H1 (cell line): ENCODE data around the gene ITGB8. TPM values are rescaled to one million over a fixed set of nuclear protein-coding genes. Genes with fewer than 3 reads are reported as not detected.

ENCODE experiments used
- CTCF ChIA-PET: fragments of 300-600 bp; sonication (Branson Sonifier 250); formaldehyde crosslinking; loops from one replicate; lab custom pipeline; 2021; ENCODE audit not compliant: partially characterized antibody; lab: Charles Lee
- POLR2A ChIA-PET: fragments of 300-600 bp; sonication (Branson Sonifier 250); formaldehyde crosslinking; loops from one replicate; lab custom pipeline; 2021; ENCODE audit warnings: inconsistent platforms; ENCODE audit not compliant: partially characterized antibody; lab: Charles Lee
- DNase-seq, 2 experiments: peaks; one replicate each; pipeline versions ENCODE4 v3.0.0 to v3.0.0-alpha.2; 2010 to 2022; ENCODE audit warnings: low spot score in 2 of 2, low read depth in 1 of 2, mixed read lengths in 1 of 2
- FAIRE-seq: peaks from 2 replicates; lab custom pipeline; 2011; peaks lifted over from hg19 to GRCh38; lab: Jason Lieb, UNC
- H2AFZ ChIP-seq: 2 replicates; pipeline ENCODE4 v1.8.1; 2012; ENCODE audit warnings: low read length, inconsistent platforms
- H2AK5ac ChIP-seq: 2 replicates; pipeline ENCODE4 v1.6.1; 2013; ENCODE audit warnings: low read depth, low read length
- H2BK120ac ChIP-seq: replicated peaks from 2 replicates; pipeline ENCODE3; 2013; ENCODE audit warnings: low read depth, low read length, inconsistent platforms
- H2BK12ac ChIP-seq: 2 replicates; pipeline ENCODE4 v1.6.1; 2013; ENCODE audit warnings: low read depth, low read length
- H2BK15ac ChIP-seq: 2 replicates; pipeline ENCODE4 v1.6.1; 2013; ENCODE audit warnings: low read length
- H2BK20ac ChIP-seq: 2 replicates; pipeline ENCODE4 v1.6.1; 2013; ENCODE audit warnings: low read length
- H2BK5ac ChIP-seq: 2 replicates; pipeline ENCODE4 v1.6.1; 2013; ENCODE audit warnings: low read depth, low read length
- H3K14ac ChIP-seq: 2 replicates; pipeline ENCODE4 v1.6.1; 2013; ENCODE audit warnings: inconsistent platforms; ENCODE audit not compliant: insufficient read length
- H3K18ac ChIP-seq: 2 replicates; pipeline ENCODE4 v1.6.1; 2013; ENCODE audit warnings: low read length; ENCODE audit errors: extremely low read depth
- H3K23ac ChIP-seq: 2 replicates; pipeline ENCODE4 v1.6.1; 2013; ENCODE audit warnings: inconsistent platforms; ENCODE audit not compliant: insufficient read length
- H3K23me2 ChIP-seq: 2 replicates; pipeline ENCODE4 v1.6.1; 2013; ENCODE audit warnings: low read depth, low read length
- H3K27ac ChIP-seq: 2 replicates; pipeline ENCODE4 v1.6.1; 2011; ENCODE audit warnings: low read depth, low read length, inconsistent platforms
- H3K27me3 ChIP-seq, 4 experiments: replicated peaks in 1 of 4; 1 replicate in 1 of 4; 2 replicates in 3 of 4; pipeline versions ENCODE4 v1.6.1 to v1.8.1; 2011 to 2013; ENCODE audit warnings: low read length in 3 of 4, mild to moderate bottlenecking in 3 of 4, inconsistent platforms in 2 of 4, mixed read lengths in 2 of 4, moderate library complexity in 1 of 4; ENCODE audit not compliant: control insufficient read depth in 3 of 4, insufficient read depth in 3 of 4; ENCODE audit errors: extremely low read depth in 1 of 4
- H3K36me3 ChIP-seq, 4 experiments: 2 replicates each; pipeline versions ENCODE4 v1.6.1 to v1.8.1; 2011 to 2013; ENCODE audit warnings: mild to moderate bottlenecking in 4 of 4, low read length in 3 of 4, moderate library complexity in 2 of 4, control low read depth in 1 of 4, inconsistent platforms in 1 of 4; ENCODE audit not compliant: insufficient read depth in 4 of 4, control insufficient read depth in 2 of 4
- H3K4ac ChIP-seq: replicated peaks from 2 replicates; pipeline ENCODE3; 2013; ENCODE audit warnings: low read length, low read depth, mixed read lengths, inconsistent platforms; ENCODE audit not compliant: insufficient read length
- H3K4me1 ChIP-seq, 4 experiments: replicated peaks in 1 of 4; 1 replicate in 1 of 4; 2 replicates in 3 of 4; pipeline versions ENCODE4 v1.6.1 to v1.8.1; 2011 to 2013; ENCODE audit warnings: low read length in 3 of 4, inconsistent platforms in 2 of 4, mixed read lengths in 1 of 4; ENCODE audit not compliant: insufficient read depth in 4 of 4, control insufficient read depth in 3 of 4
- H3K4me2 ChIP-seq, 2 experiments: 2 replicates each; pipeline versions ENCODE4 v1.6.1 to v1.8.1; 2011 to 2013; ENCODE audit warnings: low read depth in 2 of 2, low read length in 2 of 2, control low read depth in 1 of 2, inconsistent platforms in 1 of 2, mild to moderate bottlenecking in 1 of 2; ENCODE audit not compliant: insufficient read depth in 1 of 2
- H3K4me3 ChIP-seq, 4 experiments: fragments of 200-600, 300-600 bp in 1 of 4; sonication (generic), shearing (Covaris generic), sonication (Bioruptor Twin) in 1 of 4; 2 replicates each; pipeline versions ENCODE4 v1.5.1 to v1.8.1; 2011 to 2016; ENCODE audit warnings: low read length in 4 of 4, low read depth in 3 of 4, control low read depth in 2 of 4, inconsistent platforms in 2 of 4, mild to moderate bottlenecking in 2 of 4, mixed read lengths in 1 of 4, moderate library complexity in 1 of 4; ENCODE audit not compliant: insufficient read depth in 2 of 4; ENCODE audit errors: extremely low read depth in 1 of 4
- H3K56ac ChIP-seq: replicated peaks from 2 replicates; pipeline ENCODE3; 2013; ENCODE audit warnings: low read depth, mild to moderate bottlenecking, mixed read lengths, low read length, inconsistent platforms; ENCODE audit not compliant: insufficient read length
- H3K79me1 ChIP-seq: 2 replicates; pipeline ENCODE4 v1.6.1; 2013; ENCODE audit warnings: low read depth, low read length, control low read depth
- H3K79me2 ChIP-seq, 2 experiments: 2 replicates each; pipeline versions ENCODE4 v1.6.1 to v1.8.1; 2012 to 2013; ENCODE audit warnings: low read length in 2 of 2, mild to moderate bottlenecking in 2 of 2, inconsistent platforms in 1 of 2; ENCODE audit not compliant: insufficient read depth in 2 of 2, control insufficient read depth in 1 of 2
- H3K9ac ChIP-seq, 4 experiments: replicated peaks in 1 of 4; 1 replicate in 1 of 4; 2 replicates in 3 of 4; pipeline versions ENCODE4 v1.6.1 to v1.8.1; 2011 to 2013; ENCODE audit warnings: low read depth in 3 of 4, low read length in 3 of 4, control low read depth in 2 of 4, mild to moderate bottlenecking in 2 of 4, moderate library complexity in 2 of 4, inconsistent platforms in 1 of 4; ENCODE audit errors: extremely low read depth in 1 of 4
- H3K9me3 ChIP-seq, 2 experiments: 2 replicates each; pipeline versions ENCODE4 v1.6.1 to v1.8.1; 2012 to 2013; ENCODE audit warnings: mild to moderate bottlenecking in 2 of 2, moderate library complexity in 2 of 2, control low read depth in 1 of 2, inconsistent platforms in 1 of 2, low read depth in 1 of 2, low read length in 1 of 2, mixed read lengths in 1 of 2; ENCODE audit not compliant: insufficient read depth in 2 of 2
- H4K20me1 ChIP-seq, 2 experiments: replicated peaks in 1 of 2; 2 replicates each; pipeline versions ENCODE3 to v1.8.1; 2011 to 2013; ENCODE audit warnings: inconsistent platforms in 2 of 2, low read length in 2 of 2, mild to moderate bottlenecking in 1 of 2; ENCODE audit not compliant: insufficient read depth in 2 of 2, control insufficient read depth in 1 of 2
- H4K5ac ChIP-seq: 2 replicates; pipeline ENCODE4 v1.6.1; 2013; ENCODE audit warnings: low read length, low read depth, mixed read lengths, inconsistent platforms; ENCODE audit not compliant: insufficient read length
- H4K8ac ChIP-seq: 2 replicates; pipeline ENCODE4 v1.8.0; 2013; ENCODE audit warnings: mild to moderate bottlenecking, moderate library complexity, low read length, inconsistent platforms; ENCODE audit not compliant: insufficient read depth; ENCODE audit errors: extremely low read depth
- H4K91ac ChIP-seq: replicated peaks from 2 replicates; pipeline ENCODE3; 2013; ENCODE audit warnings: low read length, mixed read lengths, inconsistent platforms; ENCODE audit not compliant: insufficient read length
- BACH1 ChIP-seq: IDR thresholded peaks from 2 replicates; pipeline ENCODE4 v1.6.1; 2012; ENCODE audit warnings: low read length, improper control_type of control experiment
- WGBS, 2 experiments: shearing (Covaris generic) in 1 of 2; methylation state at CpG; one replicate each; pipeline versions ENCODE4 v1.1.6 to v1.1.7; 2013 to 2015; ENCODE audit warnings: low lambda C conversion rate in 2 of 2, mixed read lengths in 2 of 2, inconsistent platforms in 1 of 2, low coverage in 1 of 2, missing lambda C conversion rate in 1 of 2; ENCODE audit not compliant: insufficient replicate concordance in 2 of 2, insufficient coverage in 1 of 2, insufficient read length in 1 of 2; ENCODE audit errors: extremely low coverage in 1 of 2, missing lambda C conversion rate in 1 of 2; 5-methylcytosine and 5-hydroxymethylcytosine counted together
- polyA plus RNA-seq, 7 experiments: library from polyadenylated mRNA; depleted of rRNA in 3 of 7; stranded (reverse) in 5 of 7; unstranded in 2 of 7; fragments of >200 nt in 5 of 7; fragments of 200-250 nt in 2 of 7; gene quantifications; 1 replicate in 5 of 7; 2 replicates in 1 of 7; 4 replicates in 1 of 7; pipeline versions ENCODE4 v1.2.1 to v1.2.3, GENCODE V29; 2011 to 2013; ENCODE audit warnings: missing spikeins in 2 of 7, mixed read lengths in 2 of 7
- total RNA-seq: library from RNA; stranded (reverse); fragmentation: NEBNext Ultra II Directional; extraction: Animal tissue kit (Norgen Biotek cat#: 25700); gene quantifications from 2 replicates; pipeline ENCODE4 v1.2.1, GENCODE V29; 2021

Gene ITGB8
- total and polyA plus RNA-seq, 2 of the 8 experiments (the other 6 are each of a cell fraction or from before 2014, with no cell fraction given), result 1.2 to 3.6 TPM

DNA sequence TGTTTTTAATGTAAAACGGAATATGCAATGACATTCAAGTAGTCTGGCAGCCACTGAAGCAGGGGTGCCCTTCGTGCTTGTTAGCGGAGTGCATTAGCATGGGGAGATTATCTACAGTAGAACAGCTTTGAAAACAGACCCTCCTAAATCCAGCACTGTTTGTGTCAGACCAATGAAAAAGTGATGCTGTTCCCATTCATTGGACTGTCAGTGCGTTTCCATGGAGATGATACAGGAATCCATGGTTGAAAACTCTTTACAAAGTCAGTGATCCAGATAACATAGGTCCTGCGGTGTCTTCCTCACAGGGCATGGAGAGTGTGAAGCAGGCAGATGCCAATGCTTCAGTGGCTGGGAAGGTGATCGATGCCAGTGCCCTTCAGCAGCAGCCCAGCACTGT, 73.6 kb downstream of the ITGB8 start:
- H3K23me2 ChIP-seq, result no peaks in the 10 kb centered on the region
- no peak overlapping the region for H4K91ac ChIP-seq
- no peak overlapping the region for H3K27ac ChIP-seq
- peaks cover 0 to 1% (median 0%) of the 10 kb centered on the region in 4 experiments; a peak in 1 of 7 replicates for H3K27me3 ChIP-seq
- no peak overlapping the region for H3K4ac ChIP-seq
- H3K79me1 ChIP-seq, result no peaks in the 10 kb centered on the region
- CTCF ChIA-PET, result interaction anchor here (0.5 kb wide), 1 partner anchor 261 kb away, joined by 3 read pairs; no protein-coding TSS in a partner anchor
- no peak overlapping the region for H3K18ac ChIP-seq
- no peak overlapping the region for H2BK20ac ChIP-seq
- POLR2A ChIA-PET, result no interaction called here
- H4K5ac ChIP-seq, result no peak overlapping the region
- H3K4me3 ChIP-seq, result no peak overlapping the region
- H2BK12ac ChIP-seq, result no peak overlapping the region
- peaks cover 0 to 5% (median 0%) of the 10 kb centered on the region in 4 experiments; a peak in 1 of 7 replicates for H3K4me1 ChIP-seq
- H3K9ac ChIP-seq, result no peak overlapping the region
- FAIRE-seq (no peak), DNase-seq (no peak)
- no peaks in the 10 kb centered on the region for H3K9me3 ChIP-seq
- H3K4me2 ChIP-seq, result no peak overlapping the region
- no peak overlapping the region for H3K56ac ChIP-seq
- H3K23ac ChIP-seq, result no peak overlapping the region
- H2AK5ac ChIP-seq, result no peak overlapping the region
- no peak overlapping the region for H2BK15ac ChIP-seq
- H2BK120ac ChIP-seq, result no peak overlapping the region
- no peaks in the 10 kb centered on the region for H3K79me2 ChIP-seq
- no peaks in the 10 kb centered on the region for H4K20me1 ChIP-seq
- no peak overlapping the region for H2AFZ ChIP-seq
- H4K8ac ChIP-seq, result no peak overlapping the region
- H3K14ac ChIP-seq, result no peak overlapping the region
- no peak overlapping the region for H2BK5ac ChIP-seq
- WGBS, 2 experiments, result 90% methylated on average over 6 of the region's 6 CpGs; no CpG with 5 or more reads in 1 of the 2 experiments
- peaks cover 0 to 2% (median 0%) of the 10 kb centered on the region in 4 experiments; a peak in 3 of 8 replicates for H3K36me3 ChIP-seq
- TF ChIP-seq BACH1, result no peak
